T-helper 22 cell (primary cell): ENCODE data around the gene LRRC26.
"Not testable (repeated sequence)": the region's sequence is repeated elsewhere in the genome, so short reads cannot be mapped to it uniquely, and the experiment has no call there.

ENCODE experiments used
- DNase-seq: peaks from one replicate; pipeline ENCODE4 v3.0.0-alpha.2; 2020; ENCODE audit warnings: low read depth

LRRC26 gene

GRCh38 chr9:137135154-137135553, 34.7 kb downstream of the LRRC26 start:
- DNase-seq: not testable (repeated sequence)

- no peak for DNase-seq
These were observed 35.7 kb downstream of the LRRC26 start for GRCh38 chr9:137134191-137134590.

DNA sequence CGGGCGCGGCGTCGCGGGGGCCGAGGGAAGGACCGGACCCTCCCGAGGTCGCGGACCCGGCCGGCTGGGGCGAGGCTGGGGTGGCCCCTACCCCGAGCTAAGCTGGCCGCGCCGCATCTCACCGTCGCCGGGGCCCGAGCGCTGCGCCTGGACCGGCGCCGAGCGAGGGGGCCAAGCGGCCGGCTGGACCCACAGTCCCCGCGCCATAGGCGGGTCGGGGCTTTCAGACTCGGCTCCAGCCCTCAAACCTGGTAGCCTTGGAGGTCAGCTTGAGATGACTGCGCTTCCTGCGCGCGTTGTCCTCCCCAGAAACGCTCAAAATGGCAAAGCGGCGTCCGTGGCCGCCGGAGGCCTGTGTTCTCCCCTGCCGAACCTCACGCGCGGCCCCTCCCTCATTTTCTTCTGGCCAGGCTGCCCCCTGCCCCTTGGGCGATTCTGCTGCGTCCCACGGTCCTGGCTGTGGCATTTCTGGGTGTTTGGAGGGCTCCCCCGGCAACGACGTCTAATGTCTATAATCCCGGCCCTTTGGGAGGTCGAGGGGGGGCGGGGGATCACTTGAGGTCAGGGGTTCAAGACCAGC, 39.6 kb downstream of the LRRC26 start:
- DNase-seq: no peak

DNA sequence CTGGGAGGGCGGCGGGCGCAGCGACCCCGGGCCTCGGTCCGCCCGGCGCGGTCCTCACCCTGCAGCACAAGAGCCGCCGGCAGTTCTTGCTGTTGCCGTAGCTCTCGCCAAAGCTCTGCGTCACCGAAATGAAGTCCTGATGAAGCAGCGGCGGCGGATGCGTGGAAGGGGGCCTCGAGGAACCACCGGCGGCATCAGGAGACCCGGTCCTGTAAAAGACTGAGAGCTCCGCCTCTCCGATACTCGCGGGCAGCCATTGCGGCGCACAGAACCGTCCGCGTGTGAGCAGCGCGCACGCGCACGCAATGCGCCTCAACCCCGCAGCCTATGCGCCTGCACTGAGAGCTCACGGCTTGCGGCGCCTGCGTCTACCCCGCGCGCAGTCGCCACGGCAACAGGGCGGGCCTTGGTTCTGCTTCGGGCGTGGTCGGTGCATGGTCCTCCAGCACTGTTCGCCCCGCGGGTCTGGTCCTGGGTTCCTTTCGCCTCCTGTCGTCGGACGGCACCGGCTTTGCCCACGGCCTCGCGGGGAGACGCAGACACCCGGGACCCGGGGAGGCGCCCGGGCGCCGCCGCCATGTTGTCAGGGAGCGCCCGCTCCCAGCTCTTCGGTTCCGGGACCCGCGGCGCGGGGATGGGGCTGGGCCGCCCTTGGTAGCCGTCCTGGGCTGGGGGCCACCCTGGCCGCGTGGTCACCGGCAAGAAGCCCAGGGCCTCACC, 40.2 kb downstream of the LRRC26 start:
- DNase-seq: peak; percentile 83

DNA sequence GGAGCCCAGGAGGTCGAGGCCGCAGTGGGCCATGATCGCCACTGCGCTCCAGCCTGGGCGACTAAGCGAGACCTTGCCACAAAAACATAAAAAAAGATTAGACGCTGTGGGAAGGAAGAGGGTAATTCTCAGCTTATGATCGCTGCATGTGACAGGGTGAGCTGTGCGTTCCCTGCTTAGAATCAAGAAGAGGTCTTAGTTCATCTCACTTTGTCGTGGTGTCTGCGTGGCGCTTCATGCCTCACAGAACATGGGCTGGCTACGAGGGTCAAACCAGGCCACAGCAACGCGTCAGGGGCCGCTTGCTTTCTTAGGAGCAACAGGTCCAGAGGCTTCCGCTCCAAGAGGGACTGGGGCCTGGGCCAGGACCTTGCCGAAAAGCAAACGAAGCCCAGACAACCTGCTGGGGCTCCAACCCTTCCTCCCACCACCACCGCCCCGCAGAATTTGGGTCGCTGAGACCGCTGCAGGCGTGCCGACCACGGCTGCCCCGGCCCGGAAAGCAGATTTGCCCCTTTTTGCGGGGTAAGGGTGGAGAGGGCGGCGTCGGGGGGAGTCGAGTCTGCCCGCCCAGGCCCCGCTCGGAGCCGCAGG, 40.9 kb downstream of the LRRC26 start:
- DNase-seq: no peak

GRCh38 chr9:137128158-137128861, 41.5 kb downstream of the LRRC26 start:
- no peak for DNase-seq

DNA sequence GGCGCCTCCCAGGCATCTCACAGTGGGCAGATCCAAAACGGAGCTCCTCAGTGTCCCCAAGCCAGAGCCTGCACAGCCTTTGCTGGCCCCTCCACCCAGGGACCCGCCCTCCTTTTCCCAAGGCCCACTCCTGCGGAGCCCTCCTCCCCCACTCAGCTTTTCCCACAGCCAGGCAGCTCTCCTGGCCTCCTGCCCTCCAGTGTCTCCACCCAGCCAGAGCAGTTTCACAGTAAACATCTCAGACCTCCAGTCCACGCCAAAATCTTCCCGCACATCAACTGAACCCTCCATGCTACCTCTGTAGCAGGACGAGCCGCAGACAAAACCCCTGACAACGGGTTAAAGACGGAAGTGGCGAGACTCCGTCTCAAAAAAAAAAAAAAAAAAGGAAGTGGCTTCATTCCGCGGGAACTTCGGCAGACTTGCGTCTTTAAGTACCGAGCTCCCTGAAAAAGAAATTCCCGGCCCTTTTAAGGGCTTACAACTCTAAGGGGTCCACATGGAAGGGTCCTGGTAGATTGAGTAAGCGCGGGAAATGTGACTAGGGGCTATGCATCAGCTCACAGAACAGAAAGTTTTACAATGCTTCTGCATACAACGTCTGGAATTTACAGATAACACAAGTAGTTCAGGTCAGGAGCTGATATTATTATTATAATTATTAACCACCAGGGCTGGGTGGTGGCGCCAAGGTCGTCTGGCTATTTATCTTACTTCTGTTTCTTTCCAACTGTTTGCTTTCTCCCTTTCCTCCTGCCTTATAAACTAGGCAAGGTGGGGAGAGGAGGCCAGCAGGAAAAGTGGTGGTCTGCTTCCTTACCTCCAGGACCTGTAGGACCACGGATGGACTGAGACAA, 42.3 kb downstream of the LRRC26 start:
- peak; percentile 23 for DNase-seq

DNA sequence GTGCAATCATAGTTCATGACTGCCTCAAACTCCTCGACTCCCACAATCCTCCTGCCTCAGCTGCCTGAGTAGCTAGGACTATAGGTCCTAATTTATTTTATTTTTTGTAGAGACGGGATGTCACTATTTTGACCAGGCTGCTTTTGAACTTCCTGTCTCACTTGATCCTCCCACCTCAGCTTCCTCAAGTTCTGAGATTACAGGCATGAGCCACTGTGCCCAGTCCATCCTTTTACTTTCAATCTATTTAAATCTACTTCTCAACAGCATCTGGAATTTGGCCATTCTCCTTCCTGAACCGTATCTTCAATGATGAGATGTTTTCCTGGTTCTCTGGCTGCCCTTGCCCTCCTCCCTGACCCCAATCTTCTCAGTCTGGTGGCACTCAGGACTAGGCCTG, 43.1 kb downstream of the LRRC26 start:
- no peak for DNase-seq

DNA sequence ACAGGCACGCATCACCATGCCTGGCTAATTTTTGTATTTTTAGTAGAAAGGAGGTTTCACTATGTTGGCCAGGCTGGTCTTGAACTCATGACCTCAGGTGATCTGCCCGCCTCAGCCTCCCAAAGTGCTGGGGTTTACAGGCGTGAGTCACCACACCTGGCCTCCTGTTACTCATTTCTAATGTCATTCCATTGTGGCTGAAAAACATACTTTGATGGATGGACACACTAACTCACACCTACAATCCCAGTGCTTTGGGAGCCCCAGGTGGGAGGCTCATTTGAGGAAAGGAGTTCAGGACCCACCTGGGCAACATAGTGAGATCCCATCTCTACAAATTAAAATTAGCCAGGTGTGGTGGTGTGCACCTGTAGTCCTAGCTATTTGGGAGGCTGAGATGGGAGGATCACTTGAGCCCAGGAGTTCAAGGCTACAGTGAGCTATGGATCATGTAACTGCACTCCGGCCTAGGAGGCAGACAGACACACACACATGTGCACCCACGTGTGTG, 45.8 kb downstream of the LRRC26 start:
- not testable (repeated sequence) for DNase-seq

- DNase-seq: no peak
These were observed 46.4 kb downstream of the LRRC26 start for GRCh38 chr9:137123468-137123837.

GRCh38 chr9:137122796-137123467, 46.9 kb downstream of the LRRC26 start:
- DNase-seq: not testable (repeated sequence)

GRCh38 chr9:137121927-137122795, 47.7 kb downstream of the LRRC26 start:
- DNase-seq: not testable (repeated sequence)
